NT2/D1 (cell line): ENCODE data around the gene SRGAP3.

ENCODE experiments used
- DNase-seq: peaks from one replicate; pipeline ENCODE4 v3.0.0-alpha.2; 2011; ENCODE audit warnings: low read depth, low spot score
- H3K27me3 ChIP-seq: 2 replicates; pipeline ENCODE4 v1.6.0; 2011; ENCODE audit warnings: mild to moderate bottlenecking; ENCODE audit not compliant: insufficient read length, insufficient read depth
- H3K36me3 ChIP-seq: 2 replicates; pipeline ENCODE4 v1.6.1; 2011; ENCODE audit warnings: mild to moderate bottlenecking, low read length, mixed read lengths; ENCODE audit not compliant: insufficient read depth, insufficient read length
- H3K4me1 ChIP-seq: 2 replicates; pipeline ENCODE4 v1.5.1; 2011; ENCODE audit not compliant: insufficient read depth, insufficient read length
- H3K4me3 ChIP-seq: 2 replicates; pipeline ENCODE4 v1.5.1; 2011; ENCODE audit warnings: low read depth; ENCODE audit not compliant: insufficient read length
- H3K9ac ChIP-seq: 2 replicates; pipeline ENCODE4 v1.6.0; 2011; ENCODE audit warnings: low read depth; ENCODE audit not compliant: insufficient read length
- H3K9me3 ChIP-seq: 2 replicates; pipeline ENCODE4 v1.5.1; 2011; ENCODE audit warnings: mild to moderate bottlenecking, low read length; ENCODE audit not compliant: insufficient read depth
- SUZ12 ChIP-seq: IDR thresholded peaks from 2 replicates; pipeline ENCODE4 v1.6.1; 2011; ENCODE audit not compliant: insufficient read length, insufficient read depth; ENCODE audit errors: extremely low read depth
- YY1 ChIP-seq: IDR thresholded peaks from 2 replicates; pipeline ENCODE4 v1.6.1; 2011; ENCODE audit not compliant: insufficient read length, insufficient read depth
- ZNF274 ChIP-seq: IDR thresholded peaks from 2 replicates; pipeline ENCODE4 v1.6.1; 2011; ENCODE audit warnings: mild to moderate bottlenecking, low read depth, low read length

The SRGAP3 gene

DNA sequence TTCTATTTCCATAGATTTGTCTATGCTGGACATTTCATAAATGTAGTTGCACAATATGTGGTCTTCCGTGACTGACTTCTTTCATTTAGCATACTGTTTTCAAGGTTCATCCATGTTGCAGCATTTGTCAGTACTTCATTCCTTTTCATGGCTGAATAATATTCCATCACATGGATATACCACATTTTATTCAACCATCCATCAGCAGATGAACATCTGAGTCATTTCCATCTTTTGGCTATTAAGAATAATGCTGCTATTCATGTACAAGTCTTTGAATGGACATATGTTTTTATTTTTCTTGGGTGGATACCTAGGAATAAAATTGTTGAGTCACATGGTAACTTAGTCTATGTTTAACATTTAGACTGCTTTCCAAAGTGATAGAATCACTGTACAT, 186.9 kb downstream of the SRGAP3 start:
- Histone ChIP-seq H3K36me3 (peaks cover 3% of the 10 kb centered on the region), H3K27me3 (no peaks in the 10 kb centered on the region), H3K9me3 (peaks cover 7% of the 10 kb centered on the region), H3K4me3 (no peak overlapping the region), H3K9ac (no peak overlapping the region), H3K4me1 (peaks cover 7% of the 10 kb centered on the region)
- no peak for TF ChIP-seq SUZ12
- TF ChIP-seq YY1 = no peak
- no peak for TF ChIP-seq ZNF274
- no peak for DNase-seq

DNA sequence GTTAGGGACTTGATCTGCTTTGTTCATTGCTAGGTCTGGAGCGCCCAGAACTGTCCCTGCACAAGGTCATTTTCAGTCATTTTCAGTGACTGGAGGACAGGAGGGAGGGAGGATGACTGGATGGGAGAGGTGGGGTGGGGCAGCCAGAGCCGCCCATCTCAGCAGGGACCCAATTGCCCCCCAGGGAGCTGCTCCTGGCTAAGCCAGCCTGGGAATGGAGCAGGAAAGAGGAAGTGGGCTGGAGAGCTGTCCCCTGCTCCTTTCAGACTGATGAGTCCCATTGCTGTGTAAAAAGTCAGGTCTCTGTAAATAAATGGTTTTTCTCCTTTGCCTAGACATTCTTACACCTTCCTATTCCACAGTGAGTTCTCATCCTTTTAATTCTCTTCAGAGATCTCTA, 187.8 kb downstream of the SRGAP3 start:
- Histone ChIP-seq H3K36me3 (peaks cover 3% of the 10 kb centered on the region), H3K4me3 (no peak overlapping the region), H3K9me3 (peaks cover 7% of the 10 kb centered on the region), H3K4me1 (peaks cover 10% of the 10 kb centered on the region), H3K27me3 (no peaks in the 10 kb centered on the region), H3K9ac (no peak overlapping the region)
- no peak for DNase-seq
- TF ChIP-seq YY1 (no peak), ZNF274 (no peak), SUZ12 (no peak)

- H3K27me3 ChIP-seq = no peaks in the 10 kb centered on the region
- no peak overlapping the region for H3K4me3 ChIP-seq
- peaks cover 10% of the 10 kb centered on the region for H3K4me1 ChIP-seq
- H3K9ac ChIP-seq = no peak overlapping the region
- no peak for DNase-seq
- TF ChIP-seq SUZ12 = no peak
- no peak for TF ChIP-seq ZNF274
- no peak for TF ChIP-seq YY1
- H3K36me3 ChIP-seq = peaks cover 3% of the 10 kb centered on the region
- H3K9me3 ChIP-seq = peaks cover 7% of the 10 kb centered on the region
Observed at GRCh38 chr3:9059489-9060400, 189.7 kb downstream of the SRGAP3 start.

GRCh38 chr3:9056581-9056980, 192.9 kb downstream of the SRGAP3 start:
- Histone ChIP-seq H3K9ac (no peak overlapping the region), H3K4me1 (peaks cover 8% of the 10 kb centered on the region), H3K4me3 (no peak overlapping the region), H3K27me3 (no peaks in the 10 kb centered on the region), H3K36me3 (peaks cover 3% of the 10 kb centered on the region), H3K9me3 (peaks cover 4% of the 10 kb centered on the region; the same call in 1 of the 2 replicates)
- TF ChIP-seq YY1 = no peak
- TF ChIP-seq SUZ12 = no peak
- no peak for TF ChIP-seq ZNF274
- DNase-seq = no peak

- Histone ChIP-seq H3K9me3 (no peaks in the 10 kb centered on the region), H3K36me3 (no peaks in the 10 kb centered on the region), H3K4me1 (peaks cover 5% of the 10 kb centered on the region), H3K27me3 (no peaks in the 10 kb centered on the region), H3K4me3 (no peak overlapping the region), H3K9ac (peak overlapping the region; percentile 51)
- TF ChIP-seq YY1 (no peak), ZNF274 (no peak), SUZ12 (no peak)
- DNase-seq = no peak
Observed at GRCh38 chr3:9047452-9048346, 201.7 kb downstream of the SRGAP3 start.

DNA sequence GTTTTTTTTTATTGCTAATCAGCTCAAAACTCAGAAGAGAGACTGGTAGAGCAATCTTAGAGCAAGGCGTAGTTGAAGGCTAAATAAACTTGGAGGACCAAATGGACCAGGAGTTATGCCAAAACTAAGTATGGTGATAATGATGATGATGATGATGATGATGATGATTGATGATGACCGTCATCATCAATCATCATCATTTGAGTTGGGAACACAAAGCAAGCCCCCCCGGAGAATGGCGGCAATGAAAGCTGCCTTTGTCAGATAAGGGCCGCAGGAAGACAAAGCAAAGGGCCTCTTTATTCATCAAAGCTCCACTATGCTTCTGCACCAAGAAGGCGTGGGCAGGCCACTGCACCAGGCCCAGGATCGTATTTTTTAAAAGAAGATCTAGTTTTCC, 204.1 kb downstream of the SRGAP3 start:
- Histone ChIP-seq H3K9ac (no peak overlapping the region), H3K9me3 (no peaks in the 10 kb centered on the region)
- TF ChIP-seq SUZ12 (no peak), YY1 (no peak), ZNF274 (no peak)

DNA sequence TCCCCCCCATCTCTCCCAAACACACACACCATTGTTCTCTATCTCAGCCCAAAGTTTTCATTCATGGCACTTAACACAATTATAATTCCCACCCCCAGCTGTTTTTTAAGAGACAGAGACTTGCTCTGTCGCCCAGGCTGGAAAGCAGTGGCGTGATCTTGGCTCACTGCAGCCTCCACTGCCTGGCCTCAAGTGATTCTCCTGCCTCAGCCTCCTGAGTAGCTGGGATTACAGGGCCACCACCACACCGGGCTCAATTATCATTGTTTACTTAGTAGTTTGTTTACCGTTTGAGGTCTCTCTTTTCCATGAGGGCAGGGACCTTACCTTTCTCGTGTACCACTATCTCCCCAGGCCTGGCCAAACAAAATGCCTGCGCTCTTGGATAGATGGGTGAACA, 206.4 kb downstream of the SRGAP3 start:
- peaks cover 5% of the 10 kb centered on the region for H3K4me1 ChIP-seq
- TF ChIP-seq YY1 = no peak
- no peak for TF ChIP-seq ZNF274
- TF ChIP-seq SUZ12 = no peak

More for the DNA sequence above, 204.1 kb downstream of the SRGAP3 start:
- Histone ChIP-seq H3K4me3 (no peak overlapping the region), H3K36me3 (no peaks in the 10 kb centered on the region), H3K27me3 (no peaks in the 10 kb centered on the region), H3K4me1 (peaks cover 5% of the 10 kb centered on the region)
- no peak for DNase-seq

More for the DNA sequence above, 206.4 kb downstream of the SRGAP3 start:
- peaks cover 5% of the 10 kb centered on the region for H3K27me3 ChIP-seq
- no peaks in the 10 kb centered on the region for H3K36me3 ChIP-seq
- H3K9me3 ChIP-seq = no peaks in the 10 kb centered on the region
- no peak overlapping the region for H3K4me3 ChIP-seq
- H3K9ac ChIP-seq = no peak overlapping the region
- DNase-seq = no peak
